ENCODE results near the gene ZDHHC13. TPM values are rescaled to one million over a fixed set of nuclear protein-coding genes. Genes with fewer than 3 reads are reported as not detected.

ZDHHC13 gene
- total and polyA plus RNA-seq, 10 of the 15 experiments (the other 5 are each of a cell fraction or from before 2014, with no cell fraction given) = 8.5 to 34.2 (median 20.4) TPM

DNA sequence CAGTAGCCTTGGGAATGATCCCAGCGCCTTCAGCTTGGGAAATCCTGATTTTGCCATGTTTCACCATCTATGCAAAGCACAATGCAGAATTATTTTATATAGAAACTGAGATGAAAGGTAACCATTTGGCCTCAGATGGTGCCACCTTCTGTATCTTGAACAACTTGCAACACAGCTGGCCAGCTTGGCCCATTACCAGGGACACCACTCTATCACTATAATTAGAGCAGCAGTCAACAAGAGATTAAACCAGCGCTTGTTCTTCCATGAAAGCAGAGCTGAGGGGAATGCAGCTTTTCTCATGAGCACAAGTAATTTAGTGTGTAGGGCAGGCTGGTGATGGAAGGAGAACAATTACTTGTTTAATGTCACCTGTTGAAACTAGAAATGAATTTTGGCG, 6.7 kb upstream of the ZDHHC13 start:
- SMC1A ChIA-PET (ENCODE audit: uncharacterized antibody, unreplicated experiment) = interaction anchor here (0.6 to 1.6 kb wide), 4 partner anchors 17 to 386 kb away, joined by 3 read pairs; no protein-coding TSS in a partner anchor
- no peaks in the 10 kb centered on the region; the same call in 2 of the 3 replicates for H3K9me3 ChIP-seq (replicated peaks; ENCODE audit: control insufficient read depth, insufficient read depth, low read length)
- BruUV-seq (replicated peaks) = no TSS peak
- intact Hi-C loops (cut with micrococcal nuclease; ENCODE audit: unreplicated experiment) (loop anchor here (10.0 kb wide), 1 partner anchor 335 kb away; no protein-coding TSS in a partner anchor), in situ Hi-C loops (cut with MboI) (no loop called here)
- H3K4me1 ChIP-seq (ENCODE audit: control insufficient read depth, insufficient read depth, low read length) = no peaks in the 10 kb centered on the region
- no peaks in the 10 kb centered on the region for H3K79me2 ChIP-seq (ENCODE audit: control insufficient read depth, insufficient read depth, low read length)
- 66% methylated on average over 3 of the region's 3 CpGs for WGBS (ENCODE audit: insufficient coverage, insufficient replicate concordance, low lambda C conversion rate, missing lambda C conversion rate)
- RAD21 ChIA-PET (ENCODE audit: unreplicated experiment) = interaction anchor here (1.1 kb wide), 1 partner anchor 20 kb away, joined by 4 read pairs; no protein-coding TSS in a partner anchor
- TF ChIP-seq STAT1 (conservative IDR thresholded peaks at IDR 0.05) (no peak), POLR2AphosphoS5 (IDR thresholded peaks at IDR 0.05; ENCODE audit: low read length) (no peak), DPF2 (IDR thresholded peaks at IDR 0.05) (no peak), BHLHE40 (IDR thresholded peaks at IDR 0.05; ENCODE audit: borderline replicate concordance in 1 of 2, low read depth in 2 of 2, low read length in 1 of 2) (no peak), ZNF217 (IDR thresholded peaks at IDR 0.05) (no peak), CEBPB (IDR thresholded peaks at IDR 0.05; ENCODE audit: borderline replicate concordance in 1 of 2, low read depth in 2 of 2, low read length in 2 of 2) (no peak), POLR2AphosphoS2 (IDR thresholded peaks at IDR 0.05; ENCODE audit: low read depth, low read length) (no peak), NR2F1 (conservative IDR thresholded peaks at IDR 0.05) (no peak), GATAD2B (conservative IDR thresholded peaks at IDR 0.05; ENCODE audit: low read depth) (no peak), BMI1 (IDR thresholded peaks at IDR 0.05; ENCODE audit: borderline replicate concordance) (no peak), MEF2B (IDR thresholded peaks at IDR 0.05; ENCODE audit: partially characterized antibody, poor library complexity, severe bottlenecking) (no peak)
- no peak overlapping the region for H3K4me3 ChIP-seq
- no peak overlapping the region for H3K4me2 ChIP-seq (ENCODE audit: control insufficient read depth, insufficient read depth)
- H3K9ac ChIP-seq (ENCODE audit: control insufficient read depth, insufficient read depth, low read length) = no peak overlapping the region
- CTCF ChIA-PET = interaction anchor here (0.6 to 3.7 kb wide), 4 partner anchors 21 to 375 kb away, joined by 3 to 26 read pairs (median 4); no protein-coding TSS in a partner anchor
- POLR2A ChIA-PET = no interaction called here
- FAIRE-seq (no peak), ATAC-seq (no peak), DNase-seq (ENCODE audit: low read depth, low spot score) (no peak)
- H3K36me3 ChIP-seq (ENCODE audit: control insufficient read depth in 2 of 2, insufficient read depth in 2 of 2, low read length in 1 of 2) = no peaks in the 10 kb centered on the region
- no peaks in the 10 kb centered on the region for H3K27me3 ChIP-seq (replicated peaks in 1 of 2; ENCODE audit: control insufficient read depth in 2 of 2, insufficient read depth in 2 of 2, low read length in 1 of 2)
- H2AFZ ChIP-seq (ENCODE audit: control insufficient read depth, low read depth, low read length) = no peak overlapping the region
- no peaks in the 10 kb centered on the region for H4K20me1 ChIP-seq (ENCODE audit: control insufficient read depth, insufficient read depth)
- no peak overlapping the region for H3K27ac ChIP-seq (ENCODE audit: control insufficient read depth, insufficient read depth)
